Frontal cortex (tissue), 4 donors: Measurements from ENCODE around the gene USP11. TPM values are rescaled to one million over a fixed set of nuclear protein-coding genes. Genes with fewer than 3 reads are reported as not detected.

Experiments used
- DNase-seq, 2 donors: peaks; one replicate each; pipeline ENCODE4 v3.0.0; 2012; ENCODE audit warnings: low spot score in 2 of 2
- FAIRE-seq: peaks from 2 replicates; lab custom pipeline; 2012; peaks lifted over from hg19 to GRCh38; lab: Jason Lieb, UNC
- total RNA-seq: library from RNA; depleted of rRNA; stranded (reverse); fragments of >200 nt; gene quantifications from one replicate; pipeline ENCODE4 v1.2.3, GENCODE V29; 2014
- donor health status: control.
- donor health status: control.
- donor health status: control.

Gene USP11
- 181 TPM for total RNA-seq

GRCh38 chrX:47232803-47233332 is at the start of gene USP11:
TSS of gene USP11 (plus strand) at chrX:47233009. CDS start at chrX:47233044, 35 bp downstream.
- no peak for DNase-seq
- FAIRE-seq, result no peak

GRCh38 chrX:47184486-47184885 is 48.3 kb upstream of the USP11 start:
- DNase-seq (no peak), FAIRE-seq (no peak)

- FAIRE-seq (no peak), DNase-seq (no peak)
These were observed 47.6 kb upstream of the USP11 start for GRCh38 chrX:47185241-47185640.

GRCh38 chrX:47186096-47186740 is 46.6 kb upstream of the USP11 start:
- FAIRE-seq, result no peak

GRCh38 chrX:47187106-47187677 is 45.6 kb upstream of the USP11 start:
- no peak for FAIRE-seq
- no peak for DNase-seq

More at GRCh38 chrX:47186096-47186740, 46.6 kb upstream of the USP11 start:
- DNase-seq, result no peak

- FAIRE-seq, result no peak
- no peak for DNase-seq
These were observed 42.9 kb upstream of the USP11 start for GRCh38 chrX:47189906-47190305.

- FAIRE-seq, result no peak
- peak; percentile 82 for DNase-seq
These were observed 42.2 kb upstream of the USP11 start for GRCh38 chrX:47190445-47191269.

GRCh38 chrX:47191331-47191730 is 41.5 kb upstream of the USP11 start:
- no peak for FAIRE-seq
- no peak for DNase-seq

GRCh38 chrX:47191806-47192401 is 40.9 kb upstream of the USP11 start:
- FAIRE-seq, result no peak
- DNase-seq, result no peak

- peak; percentile 85 to 91 for DNase-seq
- FAIRE-seq, result peak; percentile 92
These were observed 39.2 kb upstream of the USP11 start, which contains the start of gene UBA1 for GRCh38 chrX:47193475-47194193. TSS of gene UBA1 (plus strand) at chrX:47193829. CDS start at chrX:47198803, 4,974 bp downstream.

GRCh38 chrX:47194194-47194787 is 38.5 kb upstream of the USP11 start:
- no peak for DNase-seq
- no peak for FAIRE-seq

- no peak for DNase-seq
- no peak for FAIRE-seq
These were observed 36.7 kb upstream of the USP11 start for GRCh38 chrX:47196098-47196497.

GRCh38 chrX:47197526-47197925 is 35.3 kb upstream of the USP11 start:
- FAIRE-seq, result no peak

GRCh38 chrX:47198026-47198686 is 34.7 kb upstream of the USP11 start:
- no peak for DNase-seq
- no peak for FAIRE-seq

More at GRCh38 chrX:47197526-47197925, 35.3 kb upstream of the USP11 start:
- DNase-seq, result no peak

GRCh38 chrX:47198687-47199080 is 34.1 kb upstream of the USP11 start:
- DNase-seq, result no peak
- no peak for FAIRE-seq

GRCh38 chrX:47199286-47199685 is 33.5 kb upstream of the USP11 start:
- no peak for FAIRE-seq
- DNase-seq, result no peak

GRCh38 chrX:47200385-47201150 is 32.2 kb upstream of the USP11 start:
- DNase-seq (no peak), FAIRE-seq (no peak)
